PC-9 (cell line): ENCODE data around the gene SNAPC1.

Experiments
- EZH2 ChIP-seq: fragments of 200-600 bp; sonication (generic); IDR thresholded peaks from 2 replicates; pipeline ENCODE4 v1.8.0; 2017; ENCODE audit warnings: antibody characterized with exemption, low read depth
- TF ChIP-seq, protein P1 (sequence below): fragments of 200-600 bp; sonication (generic); conservative IDR thresholded peaks from 2 replicates; pipeline ENCODE4 v1.6.1; 2017; ENCODE audit warnings: mixed run types, antibody characterized with exemption, mild to moderate bottlenecking, moderate library complexity

DNA sequence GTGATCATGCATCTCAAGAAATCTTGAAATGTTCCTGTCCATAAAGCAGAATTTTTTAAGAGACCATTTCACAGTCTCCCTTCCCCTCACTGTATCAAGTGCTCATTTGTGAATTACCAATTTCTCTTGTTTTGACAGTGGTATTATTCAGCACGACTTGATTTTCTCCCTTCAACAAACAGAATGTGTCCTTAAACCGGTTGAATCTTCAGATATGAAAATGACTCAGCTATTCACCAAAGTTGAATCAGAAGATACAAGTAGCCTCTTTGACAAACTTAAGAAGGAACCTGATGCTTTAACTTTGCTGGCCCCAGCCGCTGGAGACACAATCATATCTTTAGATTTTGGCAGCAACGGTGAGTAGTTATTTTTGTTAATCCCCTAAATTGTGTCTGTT lies 25.5 kb upstream of the SNAPC1 start:
- TF ChIP-seq, protein P1, sequence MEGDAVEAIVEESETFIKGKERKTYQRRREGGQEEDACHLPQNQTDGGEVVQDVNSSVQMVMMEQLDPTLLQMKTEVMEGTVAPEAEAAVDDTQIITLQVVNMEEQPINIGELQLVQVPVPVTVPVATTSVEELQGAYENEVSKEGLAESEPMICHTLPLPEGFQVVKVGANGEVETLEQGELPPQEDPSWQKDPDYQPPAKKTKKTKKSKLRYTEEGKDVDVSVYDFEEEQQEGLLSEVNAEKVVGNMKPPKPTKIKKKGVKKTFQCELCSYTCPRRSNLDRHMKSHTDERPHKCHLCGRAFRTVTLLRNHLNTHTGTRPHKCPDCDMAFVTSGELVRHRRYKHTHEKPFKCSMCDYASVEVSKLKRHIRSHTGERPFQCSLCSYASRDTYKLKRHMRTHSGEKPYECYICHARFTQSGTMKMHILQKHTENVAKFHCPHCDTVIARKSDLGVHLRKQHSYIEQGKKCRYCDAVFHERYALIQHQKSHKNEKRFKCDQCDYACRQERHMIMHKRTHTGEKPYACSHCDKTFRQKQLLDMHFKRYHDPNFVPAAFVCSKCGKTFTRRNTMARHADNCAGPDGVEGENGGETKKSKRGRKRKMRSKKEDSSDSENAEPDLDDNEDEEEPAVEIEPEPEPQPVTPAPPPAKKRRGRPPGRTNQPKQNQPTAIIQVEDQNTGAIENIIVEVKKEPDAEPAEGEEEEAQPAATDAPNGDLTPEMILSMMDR, result no peak
- no peak for TF ChIP-seq EZH2
